PC-9 (cell line): Measurements from ENCODE around the gene SETBP1.

Experiments used
- CTCF ChIP-seq: fragments of 200-600 bp; sonication (generic); conservative IDR thresholded peaks from 2 replicates; pipeline ENCODE4 v1.6.1; 2017; ENCODE audit warnings: mixed run types, antibody characterized with exemption, mild to moderate bottlenecking, moderate library complexity
- EZH2 ChIP-seq: fragments of 200-600 bp; sonication (generic); IDR thresholded peaks from 2 replicates; pipeline ENCODE4 v1.8.0; 2017; ENCODE audit warnings: antibody characterized with exemption, low read depth

GRCh38 chr18:44715842-44716241, 35.2 kb downstream of the SETBP1 start:
- TF ChIP-seq CTCF: no peak
- TF ChIP-seq EZH2: no peak
